Measurements from ENCODE around the gene UTF1. TPM values are rescaled to one million over a fixed set of nuclear protein-coding genes. Genes with fewer than 3 reads are reported as not detected.

The UTF1 gene
- polyA plus RNA-seq, 1 donor from 2014 or later = not detected

GRCh38 chr10:133211959-133212852 is 17.8 kb upstream of the UTF1 start:
- no peaks in the 10 kb centered on the region for H3K79me2 ChIP-seq (replicated peaks; ENCODE audit: insufficient read depth, low read length)
- no peaks in the 10 kb centered on the region for H3F3A ChIP-seq (ENCODE audit: insufficient read depth, low read length, poor library complexity, severe bottlenecking)
- H3K4me2 ChIP-seq (ENCODE audit: low read length) = no peak overlapping the region
- H3K27me3 ChIP-seq (ENCODE audit: insufficient read depth, low read depth, low read length) = no peaks in the 10 kb centered on the region
- no peak overlapping the region for H3K9ac ChIP-seq (ENCODE audit: low read length)
- H3K9me3 ChIP-seq (ENCODE audit: low read length) = no peaks in the 10 kb centered on the region
- no peaks in the 10 kb centered on the region for H3K36me3 ChIP-seq (ENCODE audit: insufficient read depth, low read length)
- TF ChIP-seq MXI1 (conservative IDR thresholded peaks at IDR 0.05; ENCODE audit: poor library complexity, severe bottlenecking) (no peak), REST (IDR thresholded peaks at IDR 0.05; ENCODE audit: borderline replicate concordance) (no peak), SMC3 (conservative IDR thresholded peaks at IDR 0.05; ENCODE audit: poor library complexity) (no peak), EZH2 (IDR thresholded peaks at IDR 0.05; ENCODE audit: borderline replicate concordance, insufficient read depth, low read length, poor library complexity, severe bottlenecking) (no peak), TAF1 (IDR thresholded peaks at IDR 0.05; ENCODE audit: low read depth) (no peak), RAD21 (conservative IDR thresholded peaks at IDR 0.05) (no peak), POLR2AphosphoS5 (IDR thresholded peaks at IDR 0.05) (no peak), CTCF (IDR thresholded peaks at IDR 0.05; ENCODE audit: poor library complexity, severe bottlenecking) (no peak), EP300 (conservative IDR thresholded peaks at IDR 0.05; ENCODE audit: poor library complexity, severe bottlenecking) (no peak)
- H2AFZ ChIP-seq (ENCODE audit: low read depth, low read length) = no peak overlapping the region
- H3K27ac ChIP-seq (ENCODE audit: low read length) = no peak overlapping the region
- no peaks in the 10 kb centered on the region for H3K9me2 ChIP-seq (ENCODE audit: insufficient read depth, low read length)
- no peaks in the 10 kb centered on the region for H4K20me1 ChIP-seq (ENCODE audit: insufficient read depth)
- no peak overlapping the region for H3K4me3 ChIP-seq (ENCODE audit: low read length)

- TF ChIP-seq MXI1 (conservative IDR thresholded peaks at IDR 0.05; ENCODE audit: poor library complexity, severe bottlenecking) = no peak
- no peak for TF ChIP-seq REST (IDR thresholded peaks at IDR 0.05; ENCODE audit: borderline replicate concordance)
- no peaks in the 10 kb centered on the region for H3K79me2 ChIP-seq (replicated peaks; ENCODE audit: insufficient read depth, low read length)
- no peak overlapping the region for H3K4me2 ChIP-seq (ENCODE audit: low read length)
- H4K20me1 ChIP-seq (ENCODE audit: insufficient read depth) = no peaks in the 10 kb centered on the region
- H3K27me3 ChIP-seq (ENCODE audit: insufficient read depth, low read depth, low read length) = no peaks in the 10 kb centered on the region
- no peak overlapping the region for H3K27ac ChIP-seq (ENCODE audit: low read length)
- H3K4me3 ChIP-seq (ENCODE audit: low read length) = no peak overlapping the region
- H3K9me2 ChIP-seq (ENCODE audit: insufficient read depth, low read length) = no peaks in the 10 kb centered on the region
- H3F3A ChIP-seq (ENCODE audit: insufficient read depth, low read length, poor library complexity, severe bottlenecking) = no peaks in the 10 kb centered on the region
- H3K9me3 ChIP-seq (ENCODE audit: low read length) = no peaks in the 10 kb centered on the region
- H3K9ac ChIP-seq (ENCODE audit: low read length) = no peak overlapping the region
- H3K36me3 ChIP-seq (ENCODE audit: insufficient read depth, low read length) = no peaks in the 10 kb centered on the region
- H2AFZ ChIP-seq (ENCODE audit: low read depth, low read length) = no peak overlapping the region
Measured at GRCh38 chr10:133212853-133213494, 17.0 kb upstream of the UTF1 start.
